ENCODE measurements around the gene PLPP1. TPM values are rescaled to one million over a fixed set of nuclear protein-coding genes. Genes with fewer than 3 reads are reported as not detected.

The PLPP1 gene
- total and polyA plus RNA-seq, 4 donors = 51.8 to 84.6 (median 59.1) TPM

GRCh38 chr5:55445791-55446190, 89.0 kb downstream of the PLPP1 start:
- H3K4me1 ChIP-seq (ENCODE audit: control insufficient read depth, insufficient read depth, low read length) = peaks cover 9% of the 10 kb centered on the region
- H3K4me3 ChIP-seq (ENCODE audit: low read depth, low read length) = no peak overlapping the region
- no CpG with 5 or more reads among the region's 3 CpGs for WGBS (ENCODE audit: insufficient coverage)
- no peak for DNase-seq (ENCODE audit: low read depth in 4 of 6, low spot score in 6 of 6)
- H3K36me3 ChIP-seq (ENCODE audit: control insufficient read depth, insufficient read depth, low read length) = no peaks in the 10 kb centered on the region
- no peaks in the 10 kb centered on the region for H3K27me3 ChIP-seq (ENCODE audit: control insufficient read depth, insufficient read depth, low read length)
- no peaks in the 10 kb centered on the region for H3K9me3 ChIP-seq (ENCODE audit: control insufficient read depth, insufficient read depth, low read length)
- H3K27ac ChIP-seq (ENCODE audit: low read depth, low read length) = no peak overlapping the region

GRCh38 chr5:55441954-55442353, 92.8 kb downstream of the PLPP1 start:
- H3K4me3 ChIP-seq (ENCODE audit: low read depth, low read length) = no peak overlapping the region
- H3K27me3 ChIP-seq (ENCODE audit: control insufficient read depth, insufficient read depth, low read length) = no peaks in the 10 kb centered on the region
- H3K27ac ChIP-seq (ENCODE audit: low read depth, low read length) = no peak overlapping the region
- peaks cover 26% of the 10 kb centered on the region for H3K4me1 ChIP-seq (ENCODE audit: control insufficient read depth, insufficient read depth, low read length)
- H3K36me3 ChIP-seq (ENCODE audit: control insufficient read depth, insufficient read depth, low read length) = no peaks in the 10 kb centered on the region
- H3K9me3 ChIP-seq (ENCODE audit: control insufficient read depth, insufficient read depth, low read length) = no peaks in the 10 kb centered on the region
- DNase-seq (ENCODE audit: low read depth in 4 of 6, low spot score in 6 of 6) = no peak
- WGBS (ENCODE audit: insufficient coverage) = no CpG with 5 or more reads among the region's 1 CpG

- no peaks in the 10 kb centered on the region for H3K27me3 ChIP-seq (ENCODE audit: control insufficient read depth, insufficient read depth, low read length)
- no peak for DNase-seq (ENCODE audit: low read depth in 4 of 6, low spot score in 6 of 6)
- H3K4me3 ChIP-seq (ENCODE audit: low read depth, low read length) = no peak overlapping the region
- H3K36me3 ChIP-seq (ENCODE audit: control insufficient read depth, insufficient read depth, low read length) = no peaks in the 10 kb centered on the region
- H3K9me3 ChIP-seq (ENCODE audit: control insufficient read depth, insufficient read depth, low read length) = no peaks in the 10 kb centered on the region
- no peak overlapping the region for H3K27ac ChIP-seq (ENCODE audit: low read depth, low read length)
- H3K4me1 ChIP-seq (ENCODE audit: control insufficient read depth, insufficient read depth, low read length) = peaks cover 26% of the 10 kb centered on the region
- 67% methylated on average over 1 of the region's 3 CpGs for WGBS (ENCODE audit: insufficient coverage)
Observed at GRCh38 chr5:55441107-55441771, 93.5 kb downstream of the PLPP1 start.

GRCh38 chr5:55440188-55440646, 94.5 kb downstream of the PLPP1 start:
- Histone ChIP-seq H3K27me3 (ENCODE audit: control insufficient read depth, insufficient read depth, low read length) (no peaks in the 10 kb centered on the region), H3K36me3 (ENCODE audit: control insufficient read depth, insufficient read depth, low read length) (no peaks in the 10 kb centered on the region), H3K4me3 (ENCODE audit: low read depth, low read length) (no peak overlapping the region), H3K27ac (ENCODE audit: low read depth, low read length) (peak overlapping the region; percentile 81), H3K9me3 (ENCODE audit: control insufficient read depth, insufficient read depth, low read length) (no peaks in the 10 kb centered on the region), H3K4me1 (ENCODE audit: control insufficient read depth, insufficient read depth, low read length) (peaks cover 26% of the 10 kb centered on the region)
- WGBS (ENCODE audit: insufficient coverage) = 62% methylated on average over 3 of the region's 6 CpGs
- DNase-seq (ENCODE audit: low read depth in 4 of 6, low spot score in 6 of 6) = no peak

GRCh38 chr5:55438998-55439397, 95.8 kb downstream of the PLPP1 start:
- Histone ChIP-seq H3K36me3 (ENCODE audit: control insufficient read depth, insufficient read depth, low read length) (no peaks in the 10 kb centered on the region), H3K27me3 (ENCODE audit: control insufficient read depth, insufficient read depth, low read length) (no peaks in the 10 kb centered on the region), H3K4me1 (ENCODE audit: control insufficient read depth, insufficient read depth, low read length) (peaks cover 23% of the 10 kb centered on the region), H3K27ac (ENCODE audit: low read depth, low read length) (peak overlapping the region; percentile 81), H3K4me3 (ENCODE audit: low read depth, low read length) (no peak overlapping the region), H3K9me3 (ENCODE audit: control insufficient read depth, insufficient read depth, low read length) (no peaks in the 10 kb centered on the region)
- peak; percentile 45 to 83 (median 62) for DNase-seq (ENCODE audit: low read depth in 4 of 6, low spot score in 6 of 6)
- WGBS (ENCODE audit: insufficient coverage) = 11% methylated on average over 4 of the region's 4 CpGs

GRCh38 chr5:55437859-55438206, 96.9 kb downstream of the PLPP1 start:
- H3K4me1 ChIP-seq (ENCODE audit: control insufficient read depth, insufficient read depth, low read length) = peaks cover 22% of the 10 kb centered on the region
- DNase-seq (ENCODE audit: low read depth in 4 of 6, low spot score in 6 of 6) = no peak
- 60% methylated on average over 1 of the region's 2 CpGs for WGBS (ENCODE audit: insufficient coverage)
- no peaks in the 10 kb centered on the region for H3K27me3 ChIP-seq (ENCODE audit: control insufficient read depth, insufficient read depth, low read length)
- no peaks in the 10 kb centered on the region for H3K36me3 ChIP-seq (ENCODE audit: control insufficient read depth, insufficient read depth, low read length)
- no peak overlapping the region for H3K4me3 ChIP-seq (ENCODE audit: low read depth, low read length)
- H3K9me3 ChIP-seq (ENCODE audit: control insufficient read depth, insufficient read depth, low read length) = no peaks in the 10 kb centered on the region
- H3K27ac ChIP-seq (ENCODE audit: low read depth, low read length) = peak overlapping the region; percentile 81

- Histone ChIP-seq H3K4me3 (ENCODE audit: low read depth, low read length) (no peak overlapping the region), H3K9me3 (ENCODE audit: control insufficient read depth, insufficient read depth, low read length) (no peaks in the 10 kb centered on the region), H3K27ac (ENCODE audit: low read depth, low read length) (peak overlapping the region; percentile 81), H3K27me3 (ENCODE audit: control insufficient read depth, insufficient read depth, low read length) (no peaks in the 10 kb centered on the region), H3K4me1 (ENCODE audit: control insufficient read depth, insufficient read depth, low read length) (peaks cover 22% of the 10 kb centered on the region), H3K36me3 (ENCODE audit: control insufficient read depth, insufficient read depth, low read length) (no peaks in the 10 kb centered on the region)
- DNase-seq (ENCODE audit: low read depth in 4 of 6, low spot score in 6 of 6) = no peak
- no CpG with 5 or more reads among the region's 1 CpG for WGBS (ENCODE audit: insufficient coverage)
Observed at GRCh38 chr5:55437452-55437851, 97.3 kb downstream of the PLPP1 start.

GRCh38 chr5:55432549-55432948, 102.2 kb downstream of the PLPP1 start:
- no peak for DNase-seq (ENCODE audit: low read depth in 4 of 6, low spot score in 6 of 6)
- H3K36me3 ChIP-seq (ENCODE audit: control insufficient read depth, insufficient read depth, low read length) = peaks cover 15% of the 10 kb centered on the region
- WGBS (ENCODE audit: insufficient coverage) = 100% methylated on average over 1 of the region's 4 CpGs
- peaks cover 9% of the 10 kb centered on the region for H3K4me1 ChIP-seq (ENCODE audit: control insufficient read depth, insufficient read depth, low read length)
- no peak overlapping the region for H3K4me3 ChIP-seq (ENCODE audit: low read depth, low read length)
- H3K27me3 ChIP-seq (ENCODE audit: control insufficient read depth, insufficient read depth, low read length) = no peaks in the 10 kb centered on the region
- H3K9me3 ChIP-seq (ENCODE audit: control insufficient read depth, insufficient read depth, low read length) = no peaks in the 10 kb centered on the region
- H3K27ac ChIP-seq (ENCODE audit: low read depth, low read length) = no peak overlapping the region

- peaks cover 9% of the 10 kb centered on the region for H3K4me1 ChIP-seq (ENCODE audit: control insufficient read depth, insufficient read depth, low read length)
- H3K36me3 ChIP-seq (ENCODE audit: control insufficient read depth, insufficient read depth, low read length) = peaks cover 17% of the 10 kb centered on the region
- no peak overlapping the region for H3K27ac ChIP-seq (ENCODE audit: low read depth, low read length)
- DNase-seq (ENCODE audit: low read depth in 4 of 6, low spot score in 6 of 6) = no peak
- 93% methylated on average over 9 of the region's 9 CpGs for WGBS (ENCODE audit: insufficient coverage)
- H3K27me3 ChIP-seq (ENCODE audit: control insufficient read depth, insufficient read depth, low read length) = no peaks in the 10 kb centered on the region
- H3K4me3 ChIP-seq (ENCODE audit: low read depth, low read length) = no peak overlapping the region
- no peaks in the 10 kb centered on the region for H3K9me3 ChIP-seq (ENCODE audit: control insufficient read depth, insufficient read depth, low read length)
Observed at GRCh38 chr5:55429613-55430253, 105.0 kb downstream of the PLPP1 start.

GRCh38 chr5:55429221-55429612, 105.5 kb downstream of the PLPP1 start:
- H3K27me3 ChIP-seq (ENCODE audit: control insufficient read depth, insufficient read depth, low read length) = no peaks in the 10 kb centered on the region
- peaks cover 20% of the 10 kb centered on the region for H3K36me3 ChIP-seq (ENCODE audit: control insufficient read depth, insufficient read depth, low read length)
- H3K9me3 ChIP-seq (ENCODE audit: control insufficient read depth, insufficient read depth, low read length) = no peaks in the 10 kb centered on the region
- no peak overlapping the region for H3K4me3 ChIP-seq (ENCODE audit: low read depth, low read length)
- H3K27ac ChIP-seq (ENCODE audit: low read depth, low read length) = no peak overlapping the region
- H3K4me1 ChIP-seq (ENCODE audit: control insufficient read depth, insufficient read depth, low read length) = peaks cover 9% of the 10 kb centered on the region
- DNase-seq (ENCODE audit: low read depth in 4 of 6, low spot score in 6 of 6) = no peak
- 50% methylated on average over 2 of the region's 2 CpGs for WGBS (ENCODE audit: insufficient coverage)

Data from spinal cord (tissue), 10 donors.